SK-N-SH (cell line): ENCODE results near the gene HSPBP1. TPM values are rescaled to one million over a fixed set of nuclear protein-coding genes. Genes with fewer than 3 reads are reported as not detected.

Experiments used
- CTCF ChIA-PET: fragments of 300-600, 350-600 bp; formaldehyde crosslinking; extraction: SDS; loops from one replicate; lab custom pipeline; 2021; lab: Yijun Ruan, JAX
- POLR2A ChIA-PET: fragments of 350-600 bp; sonication (Branson Sonifier 250); formaldehyde crosslinking; extraction: SDS; loops from one replicate; lab custom pipeline; 2020; ENCODE audit warnings: antibody characterized with exemption, inconsistent platforms; lab: Yijun Ruan, JAX
- DNase-seq: peaks from one replicate; pipeline ENCODE4 v3.0.0; 2012
- H2AFZ ChIP-seq: fragments of 200-600 bp; sonication (generic); 2 replicates; pipeline ENCODE4 v1.8.1; 2016; ENCODE audit warnings: antibody characterized with exemption, mild to moderate bottlenecking, low read depth
- H3F3A ChIP-seq: fragments of 200-600 bp; sonication (generic); replicated peaks from 2 replicates; pipeline ENCODE3; 2016; ENCODE audit warnings: antibody characterized with exemption, mild to moderate bottlenecking; ENCODE audit not compliant: insufficient read depth
- H3K27ac ChIP-seq, 2 experiments: fragments of 200-500 bp in 1 of 2; fragments of 200-600 bp in 1 of 2; sonication (Bioruptor generic) in 1 of 2; sonication (generic), shearing (Covaris generic) in 1 of 2; 2 replicates each; pipeline versions ENCODE4 v1.5.1 to v1.6.1; 2014 to 2016; ENCODE audit warnings: low read depth in 2 of 2, inconsistent platforms in 1 of 2, low read length in 1 of 2, mild to moderate bottlenecking in 1 of 2, mixed read lengths in 1 of 2
- H3K27me3 ChIP-seq: fragments of 200-600 bp; sonication (generic), shearing (Covaris generic); 2 replicates; pipeline ENCODE4 v1.6.1; 2016; ENCODE audit warnings: mixed run types; ENCODE audit not compliant: insufficient read depth
- H3K36me3 ChIP-seq, 2 experiments: fragments of 200-500 bp in 1 of 2; fragments of 200-600 bp in 1 of 2; sonication (Bioruptor generic) in 1 of 2; sonication (generic) in 1 of 2; replicated peaks in 1 of 2; 2 replicates each; pipeline versions ENCODE3 to v1.5.1; 2014 to 2016; ENCODE audit warnings: low read length in 1 of 2, mild to moderate bottlenecking in 1 of 2; ENCODE audit not compliant: insufficient read depth in 2 of 2, control insufficient read depth in 1 of 2
- H3K4me1 ChIP-seq, 2 experiments: fragments of 200-500 bp in 1 of 2; fragments of 200-600 bp in 1 of 2; sonication (Bioruptor generic) in 1 of 2; sonication (generic), shearing (Covaris generic) in 1 of 2; 2 replicates each; pipeline versions ENCODE4 v1.5.1 to v1.6.1; 2014 to 2016; ENCODE audit warnings: low read depth in 1 of 2, low read length in 1 of 2, mixed run types in 1 of 2; ENCODE audit not compliant: insufficient read depth in 2 of 2, control insufficient read depth in 1 of 2
- H3K4me2 ChIP-seq: fragments of 200-600 bp; sonication (generic), shearing (Covaris generic); 2 replicates; pipeline ENCODE4 v1.6.1; 2017; ENCODE audit warnings: mixed run types
- H3K4me3 ChIP-seq, 2 experiments: fragments of 200-500 bp in 1 of 2; fragments of 200-600 bp in 1 of 2; sonication (Bioruptor generic) in 1 of 2; sonication (generic), shearing (Covaris generic) in 1 of 2; 2 replicates each; pipeline versions ENCODE4 v1.5.1 to v1.8.1; 2014 to 2016; ENCODE audit warnings: low read depth in 2 of 2, inconsistent platforms in 1 of 2, low read length in 1 of 2, mild to moderate bottlenecking in 1 of 2, mixed read lengths in 1 of 2, moderate library complexity in 1 of 2
- H3K79me2 ChIP-seq: fragments of 200-600 bp; sonication (generic); 2 replicates; pipeline ENCODE4 v1.8.1; 2017; ENCODE audit warnings: mild to moderate bottlenecking; ENCODE audit not compliant: insufficient read depth
- H3K9ac ChIP-seq: fragments of 200-600 bp; sonication (generic); 2 replicates; pipeline ENCODE4 v1.6.1; 2017; ENCODE audit warnings: mixed run types
- H3K9me2 ChIP-seq: fragments of 200-600 bp; sonication (generic); 2 replicates; pipeline ENCODE4 v1.6.1; 2017; ENCODE audit warnings: mixed run types
- H3K9me3 ChIP-seq: fragments of 200-600 bp; sonication (generic); 2 replicates; pipeline ENCODE4 v1.6.1; 2017; ENCODE audit warnings: mixed run types, mild to moderate bottlenecking, moderate library complexity
- H4K20me1 ChIP-seq: fragments of 200-600 bp; sonication (generic); 2 replicates; pipeline ENCODE4 v1.6.1; 2017; ENCODE audit warnings: mild to moderate bottlenecking, mixed run types; ENCODE audit not compliant: insufficient read depth
- CHD2 ChIP-seq: fragments of 150-350 bp; IDR thresholded peaks from 2 replicates; pipeline ENCODE4 v1.6.1; 2018; ENCODE audit warnings: low read length; ENCODE audit not compliant: partially characterized antibody
- CTCF ChIP-seq: fragments of 200-600 bp; sonication (generic); IDR thresholded peaks from 2 replicates; pipeline ENCODE4 v1.6.1; 2017; ENCODE audit warnings: antibody characterized with exemption, mild to moderate bottlenecking, moderate library complexity
- MEF2A ChIP-seq: IDR thresholded peaks from 2 replicates; pipeline ENCODE4 v1.4.0; 2012; ENCODE audit warnings: low read depth, borderline replicate concordance
- MXI1 ChIP-seq: IDR thresholded peaks from 2 replicates; pipeline ENCODE4 v1.6.1; 2012; ENCODE audit warnings: mild to moderate bottlenecking, low read depth, low read length, improper control_type of control experiment
- NRF1 ChIP-seq: IDR thresholded peaks from 2 replicates; pipeline ENCODE4 v1.6.1; 2012; ENCODE audit warnings: low read depth, mild to moderate bottlenecking, low read length
- RAD21 ChIP-seq: IDR thresholded peaks from 2 replicates; pipeline ENCODE4 v1.6.1; 2012; ENCODE audit warnings: mild to moderate bottlenecking, low read length
- REST ChIP-seq: IDR thresholded peaks from 2 replicates; pipeline ENCODE4 v1.6.1; 2012; ENCODE audit warnings: mild to moderate bottlenecking, low read depth, low read length, moderate library complexity
- RFX5 ChIP-seq: IDR thresholded peaks from 2 replicates; pipeline ENCODE4 v1.6.1; 2012; ENCODE audit warnings: mild to moderate bottlenecking, improper control_type of control experiment, low read length
- SMC3 ChIP-seq: IDR thresholded peaks from 2 replicates; pipeline ENCODE4 v1.6.1; 2012; ENCODE audit warnings: low read depth, low read length, improper control_type of control experiment
- TAF1 ChIP-seq: IDR thresholded peaks from 2 replicates; pipeline ENCODE4 v1.6.1; 2012; ENCODE audit warnings: low read depth, mild to moderate bottlenecking, low read length, moderate library complexity, borderline replicate concordance
- TCF12 ChIP-seq: IDR thresholded peaks from 2 replicates; pipeline ENCODE4 v1.4.0; 2012
- TEAD4 ChIP-seq: IDR thresholded peaks from 2 replicates; pipeline ENCODE4 v1.4.0; 2012; ENCODE audit warnings: mild to moderate bottlenecking, borderline replicate concordance; ENCODE audit not compliant: insufficient read depth
- USF2 ChIP-seq: fragments of 150-350 bp; IDR thresholded peaks from 2 replicates; pipeline ENCODE4 v1.6.1; 2017; ENCODE audit warnings: antibody characterized with exemption, low read length, low read depth, borderline replicate concordance
- YY1 ChIP-seq: IDR thresholded peaks from 2 replicates; pipeline ENCODE4 v1.4.0; 2012; ENCODE audit warnings: low read depth, mild to moderate bottlenecking
- WGBS: methylation state at CpG from one replicate; pipeline ENCODE4 v1.1.6; 2017; ENCODE audit warnings: low lambda C conversion rate; 5-methylcytosine and 5-hydroxymethylcytosine counted together
- polyA plus RNA-seq, 3 experiments: library from polyadenylated mRNA; depleted of rRNA; stranded (reverse); fragments of >200 nt; gene quantifications; 2 replicates each; pipeline ENCODE4 v1.2.3, GENCODE V29; 2012

HSPBP1 gene
- polyA plus RNA-seq, 1 of the 3 experiments (the other 2 are of a cell fraction) = 55.4 TPM

- H3K27me3 ChIP-seq = no peaks in the 10 kb centered on the region
- no peak overlapping the region for H2AFZ ChIP-seq
- peaks cover 17 to 39% of the 10 kb centered on the region in 2 experiments for H3K36me3 ChIP-seq
- no peaks in the 10 kb centered on the region for H3F3A ChIP-seq
- H3K4me1 ChIP-seq = peaks cover 0 to 8% of the 10 kb centered on the region in 2 experiments; a peak in 1 of 4 replicates
- ChIA-PET POLR2A (interaction anchor here (1.1 to 2.1 kb wide), 3 partner anchors 8 to 105 kb away, joined by 3 to 8 read pairs (median 4); partner anchors contain the start of gene UBE2S), CTCF (interaction anchor here (0.7 to 3.3 kb wide), 41 partner anchors 8 to 321 kb away, joined by 3 to 46 read pairs (median 7); partner anchors contain the start of genes COX6B2, GARIN5B, HSPBP1 and KMT5C)
- H3K4me3 ChIP-seq = no peak overlapping the region
- no peaks in the 10 kb centered on the region for H4K20me1 ChIP-seq
- H3K9ac ChIP-seq = no peak overlapping the region
- no peak overlapping the region for H3K4me2 ChIP-seq
- TF ChIP-seq MEF2A = no peak
- H3K79me2 ChIP-seq = no peaks in the 10 kb centered on the region
- H3K9me3 ChIP-seq = no peaks in the 10 kb centered on the region
- DNase-seq = no peak
- no peak overlapping the region; a peak in 1 of 4 replicates for H3K27ac ChIP-seq
- 62% methylated on average over 12 of the region's 12 CpGs for WGBS
- no peaks in the 10 kb centered on the region for H3K9me2 ChIP-seq
Observed at GRCh38 chr19:55302318-55302703, 22.4 kb upstream of the HSPBP1 start.

GRCh38 chr19:55301459-55302317 is 21.8 kb upstream of the HSPBP1 start:
- ChIA-PET CTCF (interaction anchor here (0.6 to 3.3 kb wide), 61 partner anchors 8 to 330 kb away, joined by 3 to 46 read pairs (median 5); partner anchors contain the start of genes COX6B2, GARIN5B, HSPBP1 and KMT5C), POLR2A (interaction anchor here (1.1 to 2.1 kb wide), 3 partner anchors 8 to 106 kb away, joined by 3 to 8 read pairs (median 4); partner anchors contain the start of gene UBE2S)
- Histone ChIP-seq H3F3A (no peaks in the 10 kb centered on the region), H3K9ac (no peak overlapping the region), H2AFZ (peak overlapping the region; percentile 68; the same call in 1 of the 2 replicates), H3K27ac (peak overlapping the region in 1 of 2 experiments; percentile 41; a peak in 1 of 4 replicates), H3K4me1 (peaks cover 0 to 8% of the 10 kb centered on the region in 2 experiments; a peak in 1 of 4 replicates), H3K9me2 (no peaks in the 10 kb centered on the region), H3K36me3 (peaks cover 10 to 35% of the 10 kb centered on the region in 2 experiments)
- peak; percentile 99 for DNase-seq
- TF ChIP-seq USF2 (no peak), TAF1 (no peak), MXI1 (no peak), REST (no peak), SMC3 (peak; percentile 79), YY1 (no peak), NRF1 (peak; percentile 89), RAD21 (peak; percentile 73), CHD2 (no peak), RFX5 (no peak), TEAD4 (no peak), CTCF (peak; percentile 91), TCF12 (no peak)
- TF ChIP-seq, all 33 proteins: peak for 4
- 18% methylated on average over 33 of the region's 42 CpGs for WGBS
- H3K27me3 ChIP-seq = no peaks in the 10 kb centered on the region
- H3K9me3 ChIP-seq = no peaks in the 10 kb centered on the region
- peak overlapping the region in 1 of 2 experiments; percentile 21; a peak in 3 of 4 replicates for H3K4me3 ChIP-seq
- peak overlapping the region; percentile 5; the same call in 1 of the 2 replicates for H3K4me2 ChIP-seq
- no peaks in the 10 kb centered on the region for H3K79me2 ChIP-seq
- H4K20me1 ChIP-seq = no peaks in the 10 kb centered on the region
